ENCODE measurements around the gene SUPT5H.

The SUPT5H gene

DNA sequence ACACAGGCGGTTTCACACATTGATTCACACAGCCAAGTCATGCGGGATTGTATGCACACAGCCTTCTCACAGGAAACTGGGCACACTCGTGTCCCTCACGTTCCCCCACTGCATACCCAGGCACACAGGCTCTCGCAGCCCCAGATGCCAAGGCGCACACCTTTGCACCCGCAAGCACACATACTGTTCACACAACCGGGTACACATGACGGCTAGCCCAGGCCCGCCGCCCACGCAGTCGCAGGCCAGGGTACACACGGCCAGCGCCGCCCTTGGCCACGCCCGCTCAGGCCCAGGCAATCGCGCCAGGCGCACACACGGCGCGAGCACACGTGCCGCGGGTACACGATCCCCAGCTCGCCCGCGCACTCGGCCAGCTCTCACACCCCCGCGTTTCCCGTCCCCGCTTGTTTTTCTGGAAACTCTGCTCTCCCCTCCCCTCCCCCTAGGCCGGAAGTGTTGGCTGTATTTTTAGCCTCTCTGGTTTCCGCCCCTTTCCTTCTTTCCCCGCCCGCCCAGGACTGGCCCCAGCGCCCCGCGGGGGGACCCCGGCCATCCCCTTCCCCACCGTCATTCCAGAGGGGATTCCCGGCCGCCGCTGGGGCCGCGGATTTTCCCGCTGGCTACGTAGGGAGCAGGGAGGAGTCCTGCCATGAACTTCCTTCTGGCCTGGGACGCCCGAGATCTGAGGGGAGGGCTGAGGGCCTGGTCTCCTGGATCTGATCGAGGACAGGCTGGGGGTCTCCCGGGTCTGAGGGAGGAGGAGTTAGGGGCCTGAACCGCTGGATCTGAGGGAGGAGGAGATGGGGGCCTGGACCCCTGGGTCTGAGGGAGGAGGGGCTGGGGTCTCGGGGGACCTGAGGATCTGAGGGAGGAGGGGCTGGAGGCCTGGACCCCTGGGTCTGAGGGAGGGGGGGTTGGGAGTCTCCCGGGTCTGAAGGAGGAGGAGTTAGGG, 42.8 kb upstream of the SUPT5H start:
- peak overlapping the region; percentile 72 for H3K4me3 ChIP-seq (ENCODE audit: low read length)
- peaks cover 22% of the 10 kb centered on the region for H3K36me3 ChIP-seq (replicated peaks; ENCODE audit: low read depth, low read length)
- H4K20me1 ChIP-seq (ENCODE audit: insufficient read depth, low read length) = peaks cover 5% of the 10 kb centered on the region
- peaks cover 10% of the 10 kb centered on the region for H3K79me2 ChIP-seq (ENCODE audit: low read length)
- H3K9me3 ChIP-seq (ENCODE audit: insufficient read depth, low read length) = no peaks in the 10 kb centered on the region; the same call in 1 of the 2 replicates
- peak overlapping the region; percentile 87 for H3K27ac ChIP-seq (ENCODE audit: low read length)
- peak overlapping the region; percentile 96 for H3K4me2 ChIP-seq (ENCODE audit: low read length)
- peak overlapping the region; percentile 91 for H3K9ac ChIP-seq (ENCODE audit: low read length)
- H3K4me1 ChIP-seq (ENCODE audit: low read length) = peaks cover 79% of the 10 kb centered on the region
- peak overlapping the region; percentile 30; the same call in 1 of the 2 replicates for H2AFZ ChIP-seq (ENCODE audit: low read depth, low read length)
- H3K27me3 ChIP-seq (ENCODE audit: low read depth, low read length) = no peaks in the 10 kb centered on the region
- TF ChIP-seq EZH2phosphoT487 (IDR thresholded peaks at IDR 0.05; ENCODE audit: low read depth) = no peak
- TF ChIP-seq, protein P1, sequence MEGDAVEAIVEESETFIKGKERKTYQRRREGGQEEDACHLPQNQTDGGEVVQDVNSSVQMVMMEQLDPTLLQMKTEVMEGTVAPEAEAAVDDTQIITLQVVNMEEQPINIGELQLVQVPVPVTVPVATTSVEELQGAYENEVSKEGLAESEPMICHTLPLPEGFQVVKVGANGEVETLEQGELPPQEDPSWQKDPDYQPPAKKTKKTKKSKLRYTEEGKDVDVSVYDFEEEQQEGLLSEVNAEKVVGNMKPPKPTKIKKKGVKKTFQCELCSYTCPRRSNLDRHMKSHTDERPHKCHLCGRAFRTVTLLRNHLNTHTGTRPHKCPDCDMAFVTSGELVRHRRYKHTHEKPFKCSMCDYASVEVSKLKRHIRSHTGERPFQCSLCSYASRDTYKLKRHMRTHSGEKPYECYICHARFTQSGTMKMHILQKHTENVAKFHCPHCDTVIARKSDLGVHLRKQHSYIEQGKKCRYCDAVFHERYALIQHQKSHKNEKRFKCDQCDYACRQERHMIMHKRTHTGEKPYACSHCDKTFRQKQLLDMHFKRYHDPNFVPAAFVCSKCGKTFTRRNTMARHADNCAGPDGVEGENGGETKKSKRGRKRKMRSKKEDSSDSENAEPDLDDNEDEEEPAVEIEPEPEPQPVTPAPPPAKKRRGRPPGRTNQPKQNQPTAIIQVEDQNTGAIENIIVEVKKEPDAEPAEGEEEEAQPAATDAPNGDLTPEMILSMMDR (IDR thresholded peaks at IDR 0.05; ENCODE audit: low read depth, low read length) = no peak

DNA sequence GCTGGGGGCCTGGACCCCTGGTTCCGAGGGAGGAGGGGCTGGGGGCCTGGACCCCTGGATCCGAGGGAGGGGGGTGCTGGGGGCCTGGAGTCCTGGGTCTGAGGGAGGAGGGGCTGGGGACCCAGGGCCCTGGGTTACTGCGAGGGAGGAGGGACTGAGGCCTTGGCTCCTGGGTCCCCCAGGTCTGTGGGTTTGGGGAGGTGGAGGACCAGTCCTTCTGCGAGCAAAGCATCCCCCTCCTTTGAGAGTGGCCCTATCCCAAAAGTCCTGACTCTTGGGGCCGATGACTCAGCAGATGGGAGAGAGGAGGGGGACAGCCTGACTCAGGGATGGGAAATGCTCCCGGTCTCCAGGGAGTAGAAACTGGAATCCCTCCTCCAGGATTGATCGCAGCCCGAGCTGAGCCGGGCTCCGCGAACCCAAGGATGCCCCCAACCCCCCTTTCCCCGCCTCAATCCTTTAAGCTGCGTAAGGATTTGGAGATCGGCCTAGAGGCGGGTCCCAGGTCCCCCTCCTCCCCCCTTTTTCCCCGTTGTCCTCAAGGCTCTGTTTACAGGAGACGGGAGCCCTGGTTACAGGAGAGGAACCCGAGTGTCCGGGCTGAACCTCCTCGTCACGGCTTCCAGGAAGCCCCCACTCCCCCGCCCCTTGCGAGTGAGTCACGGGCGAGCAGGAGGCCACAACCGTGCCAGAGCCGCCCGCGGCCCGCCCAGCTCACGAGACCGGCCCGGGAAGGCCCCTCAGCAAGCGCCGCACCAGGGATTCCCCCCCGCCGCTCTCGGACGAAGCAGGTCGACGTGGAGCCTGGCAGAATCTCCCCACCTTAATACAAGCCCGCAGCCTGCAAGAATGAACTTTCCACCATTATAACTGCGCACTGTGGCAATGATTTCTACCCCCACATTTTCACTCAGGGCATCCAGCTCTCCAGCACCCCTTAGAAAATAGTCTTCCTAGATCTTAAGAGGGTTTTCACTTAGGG, 41.8 kb upstream of the SUPT5H start:
- H4K20me1 ChIP-seq (ENCODE audit: insufficient read depth, low read length) = peaks cover 15% of the 10 kb centered on the region
- peak overlapping the region; percentile 72 for H3K4me3 ChIP-seq (ENCODE audit: low read length)
- TF ChIP-seq EZH2phosphoT487 (IDR thresholded peaks at IDR 0.05; ENCODE audit: low read depth) = no peak
- TF ChIP-seq, protein P1 (IDR thresholded peaks at IDR 0.05; ENCODE audit: low read depth, low read length) = no peak
- H3K9me3 ChIP-seq (ENCODE audit: insufficient read depth, low read length) = no peaks in the 10 kb centered on the region; the same call in 1 of the 2 replicates
- H3K4me1 ChIP-seq (ENCODE audit: low read length) = peaks cover 69% of the 10 kb centered on the region
- peaks cover 20% of the 10 kb centered on the region for H3K79me2 ChIP-seq (ENCODE audit: low read length)
- H3K36me3 ChIP-seq (replicated peaks; ENCODE audit: low read depth, low read length) = peaks cover 29% of the 10 kb centered on the region
- peak overlapping the region; percentile 87 for H3K27ac ChIP-seq (ENCODE audit: low read length)
- H3K9ac ChIP-seq (ENCODE audit: low read length) = peak overlapping the region; percentile 91
- H3K27me3 ChIP-seq (ENCODE audit: low read depth, low read length) = no peaks in the 10 kb centered on the region
- H3K4me2 ChIP-seq (ENCODE audit: low read length) = peak overlapping the region; percentile 96
- H2AFZ ChIP-seq (ENCODE audit: low read depth, low read length) = no peak overlapping the region

DNA sequence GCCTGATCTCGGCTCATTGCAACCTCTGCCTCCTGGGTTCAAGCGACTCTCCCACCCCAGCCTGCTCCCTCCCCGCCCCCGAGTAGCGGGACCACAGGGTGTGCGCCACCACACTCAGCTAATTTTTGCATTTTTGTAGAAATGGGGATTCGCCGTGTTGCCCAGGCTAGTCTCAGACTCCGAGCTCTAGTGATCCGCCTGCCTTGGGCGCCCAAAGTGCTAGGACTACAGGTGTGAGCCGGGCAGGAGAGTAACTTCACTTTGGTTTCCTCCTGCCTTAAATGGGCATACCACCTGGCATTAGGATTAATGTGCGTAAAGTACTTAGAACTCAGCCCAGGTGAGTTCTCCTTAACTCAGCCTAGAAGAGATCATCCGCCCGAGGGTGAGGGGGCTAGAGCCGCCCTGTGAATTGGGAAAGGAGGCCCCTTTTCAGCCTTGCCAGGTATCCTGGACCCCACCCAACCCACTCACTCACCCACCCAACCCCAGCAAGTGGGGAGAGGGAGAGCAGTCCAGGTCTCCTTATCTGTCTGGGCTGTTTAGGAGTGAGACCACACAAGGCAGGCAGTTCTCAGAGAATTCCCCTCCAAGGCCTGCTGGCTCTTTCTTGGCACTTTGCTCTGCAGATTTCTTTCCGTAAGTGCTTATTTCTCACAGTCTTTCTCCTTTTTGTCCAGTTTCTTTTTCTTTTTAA, 40.0 kb upstream of the SUPT5H start:
- peak overlapping the region; percentile 93 for H3K27ac ChIP-seq (ENCODE audit: low read length)
- H3K79me2 ChIP-seq (ENCODE audit: low read length) = peaks cover 31% of the 10 kb centered on the region
- H3K27me3 ChIP-seq (ENCODE audit: low read depth, low read length) = no peaks in the 10 kb centered on the region
- H3K4me3 ChIP-seq (ENCODE audit: low read length) = peak overlapping the region; percentile 88
- H3K36me3 ChIP-seq (replicated peaks; ENCODE audit: low read depth, low read length) = peaks cover 22% of the 10 kb centered on the region
- TF ChIP-seq, protein P1 (IDR thresholded peaks at IDR 0.05; ENCODE audit: low read depth, low read length) = no peak
- no peak for TF ChIP-seq EZH2phosphoT487 (IDR thresholded peaks at IDR 0.05; ENCODE audit: low read depth)
- H2AFZ ChIP-seq (ENCODE audit: low read depth, low read length) = no peak overlapping the region
- H4K20me1 ChIP-seq (ENCODE audit: insufficient read depth, low read length) = peaks cover 18% of the 10 kb centered on the region
- H3K9me3 ChIP-seq (ENCODE audit: insufficient read depth, low read length) = no peaks in the 10 kb centered on the region
- H3K4me1 ChIP-seq (ENCODE audit: low read length) = peaks cover 59% of the 10 kb centered on the region
- H3K4me2 ChIP-seq (ENCODE audit: low read length) = peak overlapping the region; percentile 96
- H3K9ac ChIP-seq (ENCODE audit: low read length) = peak overlapping the region; percentile 97
